ENCODE results near the gene MAML2. TPM values are rescaled to one million over a fixed set of nuclear protein-coding genes. Genes with fewer than 3 reads are reported as not detected.
A peak's percentile ranks its signal among the peaks of the same experiment; 100 is the strongest.

The MAML2 gene
- total RNA-seq, 1 donor from 2014 or later = 1.3 TPM

- TF ChIP-seq CTCF (IDR thresholded peaks at IDR 0.05; ENCODE audit: insufficient read depth, low read length, severe bottlenecking) = no peak
- FAIRE-seq (no peak), DNase-seq (ENCODE audit: low read depth) (no peak)
- H3K27me3 ChIP-seq (ENCODE audit: control insufficient read depth, insufficient read depth, low read length) = no peaks in the 10 kb centered on the region
- no peak overlapping the region for H3K4me3 ChIP-seq (ENCODE audit: low read depth, low read length)
- H3K36me3 ChIP-seq (ENCODE audit: control insufficient read depth, insufficient read depth, low read length) = no peaks in the 10 kb centered on the region
These were observed 307.8 kb downstream of the MAML2 start for GRCh38 chr11:96035031-96035739.

DNA sequence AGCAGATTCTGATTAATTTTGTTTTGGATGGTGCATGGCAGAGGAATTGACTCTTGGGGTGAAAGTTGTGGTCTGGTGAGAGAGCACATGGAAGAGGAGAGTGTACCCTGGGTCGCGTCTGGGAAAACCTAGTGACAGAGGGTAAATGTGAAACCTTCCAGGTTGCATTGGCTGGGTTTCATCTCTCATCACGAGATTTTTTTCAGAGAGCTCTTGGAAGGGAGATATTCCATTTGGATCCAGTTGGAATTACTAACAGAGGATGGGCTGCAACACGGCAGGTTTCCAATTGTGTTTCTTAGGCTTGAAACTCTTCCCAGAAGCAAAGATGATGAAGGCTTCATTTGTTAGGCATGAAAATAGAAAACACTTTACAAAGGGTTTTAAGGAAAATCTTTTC is 309.4 kb downstream of the MAML2 start:
- TF ChIP-seq CTCF (IDR thresholded peaks at IDR 0.05; ENCODE audit: insufficient read depth, low read length, severe bottlenecking) = no peak
- H3K4me3 ChIP-seq (ENCODE audit: low read depth, low read length) = no peak overlapping the region
- H3K36me3 ChIP-seq (ENCODE audit: control insufficient read depth, insufficient read depth, low read length) = no peaks in the 10 kb centered on the region
- no peak for FAIRE-seq
- DNase-seq (ENCODE audit: low read depth) = no peak
- H3K27me3 ChIP-seq (ENCODE audit: control insufficient read depth, insufficient read depth, low read length) = no peaks in the 10 kb centered on the region

DNA sequence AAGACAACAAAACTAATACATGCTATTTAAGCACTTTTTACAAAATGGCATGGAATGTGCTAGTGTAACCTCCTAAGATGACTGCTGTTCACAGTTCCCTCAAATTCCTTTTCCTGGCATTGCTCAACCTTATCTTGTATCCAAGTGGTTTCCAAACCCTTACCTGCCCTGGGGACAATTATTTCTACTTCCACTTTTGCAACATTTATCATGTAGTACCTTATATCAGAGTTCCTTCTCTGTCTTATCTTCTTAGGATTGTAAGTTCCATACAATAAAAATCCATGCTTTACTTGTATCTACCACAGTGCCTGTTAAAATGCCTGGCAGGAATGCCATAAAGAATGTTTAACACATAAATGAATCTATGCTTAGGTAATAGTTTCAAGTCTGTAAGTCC is 309.9 kb downstream of the MAML2 start:
- Histone ChIP-seq H3K36me3 (ENCODE audit: control insufficient read depth, insufficient read depth, low read length) (no peaks in the 10 kb centered on the region), H3K27me3 (ENCODE audit: control insufficient read depth, insufficient read depth, low read length) (no peaks in the 10 kb centered on the region), H3K4me3 (ENCODE audit: low read depth, low read length) (no peak overlapping the region)
- peak; percentile 55 for DNase-seq (ENCODE audit: low read depth)
- FAIRE-seq = no peak
- no peak for TF ChIP-seq CTCF (IDR thresholded peaks at IDR 0.05; ENCODE audit: insufficient read depth, low read length, severe bottlenecking)

DNA sequence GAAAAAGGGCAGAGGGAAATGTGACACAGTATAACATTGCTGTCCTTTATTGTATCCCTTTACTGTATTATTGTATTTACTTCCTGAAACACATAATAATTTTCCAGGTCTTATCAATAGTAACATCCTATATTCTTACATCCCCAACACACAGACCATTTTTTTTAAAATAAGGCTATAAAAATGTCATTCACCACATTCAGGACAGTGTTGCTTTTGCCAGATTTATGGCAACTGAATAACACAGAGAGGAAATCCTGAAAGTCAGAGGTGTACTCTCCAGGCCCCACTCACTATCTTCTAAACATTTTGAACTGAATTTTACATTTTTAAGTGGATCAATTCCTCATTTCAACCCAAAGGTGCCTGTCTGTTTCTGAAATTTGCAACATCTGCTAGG is 314.2 kb downstream of the MAML2 start:
- no peaks in the 10 kb centered on the region for H3K27me3 ChIP-seq (ENCODE audit: control insufficient read depth, insufficient read depth, low read length)
- H3K36me3 ChIP-seq (ENCODE audit: control insufficient read depth, insufficient read depth, low read length) = no peaks in the 10 kb centered on the region
- H3K4me3 ChIP-seq (ENCODE audit: low read depth, low read length) = no peak overlapping the region
- TF ChIP-seq CTCF (IDR thresholded peaks at IDR 0.05; ENCODE audit: insufficient read depth, low read length, severe bottlenecking) = no peak
- no peak for FAIRE-seq
- no peak for DNase-seq (ENCODE audit: low read depth)

- no peak for FAIRE-seq
- no peak for TF ChIP-seq CTCF (IDR thresholded peaks at IDR 0.05; ENCODE audit: insufficient read depth, low read length, severe bottlenecking)
- H3K4me3 ChIP-seq (ENCODE audit: low read depth, low read length) = no peak overlapping the region
- DNase-seq (ENCODE audit: low read depth) = no peak
- no peaks in the 10 kb centered on the region for H3K36me3 ChIP-seq (ENCODE audit: control insufficient read depth, insufficient read depth, low read length)
- H3K27me3 ChIP-seq (ENCODE audit: control insufficient read depth, insufficient read depth, low read length) = no peaks in the 10 kb centered on the region
These were observed 316.0 kb downstream of the MAML2 start for GRCh38 chr11:96027021-96027420.

GRCh38 chr11:96026310-96026709 is 316.7 kb downstream of the MAML2 start:
- Histone ChIP-seq H3K36me3 (ENCODE audit: control insufficient read depth, insufficient read depth, low read length) (no peaks in the 10 kb centered on the region), H3K4me3 (ENCODE audit: low read depth, low read length) (no peak overlapping the region), H3K27me3 (ENCODE audit: control insufficient read depth, insufficient read depth, low read length) (no peaks in the 10 kb centered on the region)
- FAIRE-seq (no peak), DNase-seq (ENCODE audit: low read depth) (no peak)
- no peak for TF ChIP-seq CTCF (IDR thresholded peaks at IDR 0.05; ENCODE audit: insufficient read depth, low read length, severe bottlenecking)
